K562 (cell line): ENCODE results near the gene FTSJ1. TPM values are rescaled to one million over a fixed set of nuclear protein-coding genes. Genes with fewer than 3 reads are reported as not detected.
A peak's percentile ranks its signal among the peaks of the same experiment; 100 is the strongest.

Source experiments
- CREB3L1 ChIP-seq: fragments of 450-650 bp; IDR thresholded peaks from 2 replicates; pipeline ENCODE4 v1.6.1; 2014; ENCODE audit warnings: low read depth, mild to moderate bottlenecking, moderate library complexity, borderline replicate concordance
- KAT8 ChIP-seq: fragments of 450-650 bp; IDR thresholded peaks from 2 replicates; pipeline ENCODE4 v1.6.1; 2016; ENCODE audit warnings: low read depth, mild to moderate bottlenecking
- MCM7 ChIP-seq, 2 experiments: fragments of 450-650 bp; IDR thresholded peaks; 2 replicates each; pipeline ENCODE4 v1.6.1; 2016 to 2018
- NBN ChIP-seq: fragments of 450-650 bp; IDR thresholded peaks from 2 replicates; pipeline ENCODE4 v1.6.1; 2016; ENCODE audit warnings: low read depth, mild to moderate bottlenecking
- NFATC3 ChIP-seq: fragments of 450-650 bp; IDR thresholded peaks from 2 replicates; pipeline ENCODE4 v1.6.1; 2017; ENCODE audit warnings: mild to moderate bottlenecking
- SMARCC2 ChIP-seq: fragments of 450-650 bp; IDR thresholded peaks from 2 replicates; pipeline ENCODE4 v1.6.1; 2017; ENCODE audit warnings: antibody characterized with exemption, moderate library complexity, mild to moderate bottlenecking, low read depth
- SNAPC5 ChIP-seq: fragments of 250-450 bp; sonication (Bioruptor Pico); IDR thresholded peaks from 2 replicates; pipeline ENCODE4 v1.8.0; 2021; ENCODE audit warnings: moderate library complexity, mild to moderate bottlenecking, inconsistent platforms
- TCFL5 ChIP-seq: fragments of 250-450 bp; sonication (Bioruptor Pico); conservative IDR thresholded peaks from 2 replicates; pipeline ENCODE4 v1.6.1; 2021; ENCODE audit warnings: mild to moderate bottlenecking, moderate library complexity, matching md5 sums
- XRCC3 ChIP-seq: fragments of 450-650 bp; IDR thresholded peaks from 2 replicates; pipeline ENCODE4 v1.6.1; 2017; ENCODE audit warnings: mild to moderate bottlenecking, moderate library complexity
- ZKSCAN3 ChIP-seq: fragments of 250-450 bp; sonication (Bioruptor Pico); IDR thresholded peaks from 2 replicates; pipeline ENCODE4 v1.4.0; 2020
- ZNF316 ChIP-seq: fragments of 450-650 bp; IDR thresholded peaks from 2 replicates; pipeline ENCODE4 v1.6.1; 2016
- ZNF57 ChIP-seq: fragments of 450-650 bp; formaldehyde crosslinking; IDR thresholded peaks from 2 replicates; pipeline ENCODE4 v1.4.0; 2020; ENCODE audit warnings: mild to moderate bottlenecking, moderate library complexity
- polyA plus RNA-seq, 8 experiments: library from polyadenylated mRNA; depleted of rRNA in 4 of 8; stranded (reverse) in 5 of 8; unstranded in 3 of 8; fragments of >200 nt; fragmentation: Nextera tagmentation in 2 of 8; fragmentation: Illumina TruSeq in 1 of 8; extraction: Ambion mirVana in 2 of 8; extraction: Trizol in 1 of 8; gene quantifications; 2 replicates each; pipeline versions ENCODE4 v1.2.1 to v1.2.3, GENCODE V29; 2011 to 2014; ENCODE audit warnings: inconsistent platforms in 1 of 8, missing spikeins in 1 of 8
- total RNA-seq, 7 experiments: library from RNA; depleted of rRNA in 6 of 7; stranded (reverse); fragments of >200 nt in 6 of 7; fragmentation: Illumina TruSeq in 2 of 7; extraction: Trizol in 2 of 7; gene quantifications; 2 replicates each; pipeline versions ENCODE4 v1.2.1 to v1.2.3, GENCODE V29; 2011 to 2021; ENCODE audit warnings: low replicate concordance in 1 of 7
- TF ChIP-seq, protein P1 (sequence below): fragments of 450-650 bp; IDR thresholded peaks from 2 replicates; pipeline ENCODE4 v1.6.1; 2016; ENCODE audit warnings: low read depth
- TF ChIP-seq, protein P2 (sequence below): fragments of 250-450 bp; sonication (Bioruptor Pico); IDR thresholded peaks from 2 replicates; pipeline ENCODE4 v1.5.0; 2020; ENCODE audit warnings: mild to moderate bottlenecking, borderline replicate concordance
- TF ChIP-seq, protein P3 (sequence below): sonication (generic); formaldehyde crosslinking; IDR thresholded peaks from 2 replicates; pipeline ENCODE4 v1.4.0; 2020; ENCODE audit warnings: mild to moderate bottlenecking, missing genetic modification reagents

Gene FTSJ1
- total and polyA plus RNA-seq, 9 of the 15 experiments (the other 6 are each of a cell fraction or from before 2014, with no cell fraction given): 12.2 to 95.6 (median 71.6) TPM

GRCh38 chrX:48475774-48476577, at the start of gene FTSJ1 (continued):
- TF ChIP-seq, protein P1, sequence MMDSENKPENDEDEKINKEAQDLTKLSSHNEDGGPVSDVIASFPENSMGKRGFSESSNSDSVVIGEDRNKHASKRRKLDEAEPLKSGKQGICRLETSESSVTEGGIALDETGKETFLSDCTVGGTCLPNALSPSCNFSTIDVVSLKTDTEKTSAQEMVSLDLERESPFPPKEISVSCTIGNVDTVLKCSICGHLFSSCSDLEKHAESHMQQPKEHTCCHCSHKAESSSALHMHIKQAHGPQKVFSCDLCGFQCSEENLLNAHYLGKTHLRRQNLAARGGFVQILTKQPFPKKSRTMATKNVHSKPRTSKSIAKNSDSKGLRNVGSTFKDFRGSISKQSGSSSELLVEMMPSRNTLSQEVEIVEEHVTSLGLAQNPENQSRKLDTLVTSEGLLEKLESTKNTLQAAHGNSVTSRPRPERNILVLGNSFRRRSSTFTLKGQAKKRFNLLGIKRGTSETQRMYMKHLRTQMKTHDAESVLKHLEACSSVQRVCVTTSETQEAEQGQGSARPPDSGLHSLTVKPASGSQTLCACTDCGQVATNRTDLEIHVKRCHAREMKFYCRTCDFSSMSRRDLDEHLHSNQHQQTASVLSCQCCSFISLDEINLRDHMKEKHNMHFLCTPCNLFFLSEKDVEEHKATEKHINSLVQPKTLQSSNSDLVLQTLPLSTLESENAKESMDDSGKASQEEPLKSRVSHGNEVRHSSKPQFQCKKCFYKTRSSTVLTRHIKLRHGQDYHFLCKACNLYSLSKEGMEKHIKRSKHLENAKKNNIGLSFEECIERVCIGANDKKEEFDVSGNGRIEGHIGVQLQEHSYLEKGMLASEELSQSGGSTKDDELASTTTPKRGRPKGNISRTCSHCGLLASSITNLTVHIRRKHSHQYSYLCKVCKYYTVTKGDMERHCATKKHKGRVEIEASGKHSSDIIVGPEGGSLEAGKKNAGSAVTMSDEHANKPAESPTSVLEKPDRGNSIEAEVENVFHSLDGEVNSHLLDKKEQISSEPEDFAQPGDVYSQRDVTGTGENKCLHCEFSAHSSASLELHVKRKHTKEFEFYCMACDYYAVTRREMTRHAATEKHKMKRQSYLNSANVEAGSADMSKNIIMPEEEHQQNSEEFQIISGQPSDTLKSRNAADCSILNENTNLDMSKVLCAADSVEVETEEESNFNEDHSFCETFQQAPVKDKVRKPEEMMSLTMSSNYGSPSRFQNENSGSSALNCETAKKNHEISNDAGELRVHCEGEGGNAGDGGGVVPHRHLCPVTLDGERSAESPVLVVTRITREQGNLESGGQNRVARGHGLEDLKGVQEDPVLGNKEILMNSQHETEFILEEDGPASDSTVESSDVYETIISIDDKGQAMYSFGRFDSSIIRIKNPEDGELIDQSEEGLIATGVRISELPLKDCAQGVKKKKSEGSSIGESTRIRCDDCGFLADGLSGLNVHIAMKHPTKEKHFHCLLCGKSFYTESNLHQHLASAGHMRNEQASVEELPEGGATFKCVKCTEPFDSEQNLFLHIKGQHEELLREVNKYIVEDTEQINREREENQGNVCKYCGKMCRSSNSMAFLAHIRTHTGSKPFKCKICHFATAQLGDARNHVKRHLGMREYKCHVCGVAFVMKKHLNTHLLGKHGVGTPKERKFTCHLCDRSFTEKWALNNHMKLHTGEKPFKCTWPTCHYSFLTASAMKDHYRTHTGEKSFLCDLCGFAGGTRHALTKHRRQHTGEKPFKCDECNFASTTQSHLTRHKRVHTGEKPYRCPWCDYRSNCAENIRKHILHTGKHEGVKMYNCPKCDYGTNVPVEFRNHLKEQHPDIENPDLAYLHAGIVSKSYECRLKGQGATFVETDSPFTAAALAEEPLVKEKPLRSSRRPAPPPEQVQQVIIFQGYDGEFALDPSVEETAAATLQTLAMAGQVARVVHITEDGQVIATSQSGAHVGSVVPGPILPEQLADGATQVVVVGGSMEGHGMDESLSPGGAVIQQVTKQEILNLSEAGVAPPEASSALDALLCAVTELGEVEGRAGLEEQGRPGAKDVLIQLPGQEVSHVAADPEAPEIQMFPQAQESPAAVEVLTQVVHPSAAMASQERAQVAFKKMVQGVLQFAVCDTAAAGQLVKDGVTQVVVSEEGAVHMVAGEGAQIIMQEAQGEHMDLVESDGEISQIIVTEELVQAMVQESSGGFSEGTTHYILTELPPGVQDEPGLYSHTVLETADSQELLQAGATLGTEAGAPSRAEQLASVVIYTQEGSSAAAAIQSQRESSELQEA: no peak
- TF ChIP-seq NFATC3 (no peak), ZKSCAN3 (CRISPR knock-in tag) (no peak), ZNF316 (no peak), ZNF57 (CRISPR knock-in tag) (no peak), XRCC3 (no peak), MCM7 (IDR thresholded peaks at IDR 0.05) (no peak), KAT8 (no peak), NBN (no peak), SNAPC5 (CRISPR knock-in tag) (no peak), SMARCC2 (no peak), CREB3L1 (peak; percentile 90), TCFL5 (CRISPR knock-in tag) (no peak)
- TF ChIP-seq, protein P2, sequence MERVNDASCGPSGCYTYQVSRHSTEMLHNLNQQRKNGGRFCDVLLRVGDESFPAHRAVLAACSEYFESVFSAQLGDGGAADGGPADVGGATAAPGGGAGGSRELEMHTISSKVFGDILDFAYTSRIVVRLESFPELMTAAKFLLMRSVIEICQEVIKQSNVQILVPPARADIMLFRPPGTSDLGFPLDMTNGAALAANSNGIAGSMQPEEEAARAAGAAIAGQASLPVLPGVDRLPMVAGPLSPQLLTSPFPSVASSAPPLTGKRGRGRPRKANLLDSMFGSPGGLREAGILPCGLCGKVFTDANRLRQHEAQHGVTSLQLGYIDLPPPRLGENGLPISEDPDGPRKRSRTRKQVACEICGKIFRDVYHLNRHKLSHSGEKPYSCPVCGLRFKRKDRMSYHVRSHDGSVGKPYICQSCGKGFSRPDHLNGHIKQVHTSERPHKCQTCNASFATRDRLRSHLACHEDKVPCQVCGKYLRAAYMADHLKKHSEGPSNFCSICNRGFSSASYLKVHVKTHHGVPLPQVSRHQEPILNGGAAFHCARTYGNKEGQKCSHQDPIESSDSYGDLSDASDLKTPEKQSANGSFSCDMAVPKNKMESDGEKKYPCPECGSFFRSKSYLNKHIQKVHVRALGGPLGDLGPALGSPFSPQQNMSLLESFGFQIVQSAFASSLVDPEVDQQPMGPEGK: no peak
- TF ChIP-seq, protein P3, sequence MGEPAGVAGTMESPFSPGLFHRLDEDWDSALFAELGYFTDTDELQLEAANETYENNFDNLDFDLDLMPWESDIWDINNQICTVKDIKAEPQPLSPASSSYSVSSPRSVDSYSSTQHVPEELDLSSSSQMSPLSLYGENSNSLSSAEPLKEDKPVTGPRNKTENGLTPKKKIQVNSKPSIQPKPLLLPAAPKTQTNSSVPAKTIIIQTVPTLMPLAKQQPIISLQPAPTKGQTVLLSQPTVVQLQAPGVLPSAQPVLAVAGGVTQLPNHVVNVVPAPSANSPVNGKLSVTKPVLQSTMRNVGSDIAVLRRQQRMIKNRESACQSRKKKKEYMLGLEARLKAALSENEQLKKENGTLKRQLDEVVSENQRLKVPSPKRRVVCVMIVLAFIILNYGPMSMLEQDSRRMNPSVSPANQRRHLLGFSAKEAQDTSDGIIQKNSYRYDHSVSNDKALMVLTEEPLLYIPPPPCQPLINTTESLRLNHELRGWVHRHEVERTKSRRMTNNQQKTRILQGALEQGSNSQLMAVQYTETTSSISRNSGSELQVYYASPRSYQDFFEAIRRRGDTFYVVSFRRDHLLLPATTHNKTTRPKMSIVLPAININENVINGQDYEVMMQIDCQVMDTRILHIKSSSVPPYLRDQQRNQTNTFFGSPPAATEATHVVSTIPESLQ (CRISPR knock-in tag): no peak
